ENCODE data around the gene HNRNPL. TPM values are rescaled to one million over a fixed set of nuclear protein-coding genes. Genes with fewer than 3 reads are reported as not detected.
"Not testable (repeated sequence)": the region's sequence is repeated elsewhere in the genome, so short reads cannot be mapped to it uniquely, and the experiment has no call there.

The HNRNPL gene
- total RNA-seq, 1 donor from 2014 or later = 195 TPM

GRCh38 chr19:38807374-38808098 lies 42.2 kb downstream of the HNRNPL start:
- not testable (repeated sequence) for H3K4me1 ChIP-seq (ENCODE audit: control insufficient read depth in 3 of 3, insufficient read depth in 3 of 3, low read length in 3 of 3); H3K4me3 ChIP-seq (ENCODE audit: low read length in 3 of 3); H3K9ac ChIP-seq (ENCODE audit: low read depth in 1 of 3, low read length in 3 of 3); H3K9me3 ChIP-seq (ENCODE audit: control insufficient read depth in 3 of 3, low read length in 3 of 3); H3K36me3 ChIP-seq (ENCODE audit: control insufficient read depth in 3 of 3, insufficient read depth in 3 of 3, low read length in 3 of 3); H3K27ac ChIP-seq (ENCODE audit: low read depth, low read length); H3K27me3 ChIP-seq (ENCODE audit: control insufficient read depth in 3 of 3, insufficient read depth in 3 of 3, low read length in 3 of 3)

- no peaks in the 10 kb centered on the region for H3K9me3 ChIP-seq (ENCODE audit: control insufficient read depth in 3 of 3, low read length in 3 of 3)
- no peak overlapping the region for H3K27ac ChIP-seq (ENCODE audit: low read depth, low read length)
- no peaks in the 10 kb centered on the region for H3K27me3 ChIP-seq (ENCODE audit: control insufficient read depth in 3 of 3, insufficient read depth in 3 of 3, low read length in 3 of 3)
- peaks cover 0 to 9% (median 3%) of the 10 kb centered on the region in 3 donors for H3K36me3 ChIP-seq (ENCODE audit: control insufficient read depth in 3 of 3, insufficient read depth in 3 of 3, low read length in 3 of 3)
- H3K4me1 ChIP-seq (ENCODE audit: control insufficient read depth in 3 of 3, insufficient read depth in 3 of 3, low read length in 3 of 3) = no peaks in the 10 kb centered on the region
- H3K9ac ChIP-seq (ENCODE audit: low read depth in 1 of 3, low read length in 3 of 3) = no peak overlapping the region
- H3K4me3 ChIP-seq (ENCODE audit: low read length in 3 of 3) = no peak overlapping the region
Measured at GRCh38 chr19:38806371-38806770, 43.4 kb downstream of the HNRNPL start.

- no peaks in the 10 kb centered on the region for H3K27me3 ChIP-seq (ENCODE audit: control insufficient read depth in 3 of 3, insufficient read depth in 3 of 3, low read length in 3 of 3)
- peaks cover 3 to 9% (median 9%) of the 10 kb centered on the region in 3 donors for H3K36me3 ChIP-seq (ENCODE audit: control insufficient read depth in 3 of 3, insufficient read depth in 3 of 3, low read length in 3 of 3)
- H3K4me1 ChIP-seq (ENCODE audit: control insufficient read depth in 3 of 3, insufficient read depth in 3 of 3, low read length in 3 of 3) = no peaks in the 10 kb centered on the region
- H3K9ac ChIP-seq (ENCODE audit: low read depth in 1 of 3, low read length in 3 of 3) = no peak overlapping the region
- H3K9me3 ChIP-seq (ENCODE audit: control insufficient read depth in 3 of 3, low read length in 3 of 3) = no peaks in the 10 kb centered on the region
- H3K27ac ChIP-seq (ENCODE audit: low read depth, low read length) = no peak overlapping the region
- no peak overlapping the region for H3K4me3 ChIP-seq (ENCODE audit: low read length in 3 of 3)
Measured at GRCh38 chr19:38805180-38805579, 44.6 kb downstream of the HNRNPL start.

GRCh38 chr19:38803543-38803942 lies 46.2 kb downstream of the HNRNPL start:
- H3K27ac ChIP-seq (ENCODE audit: low read depth, low read length) = no peak overlapping the region
- no peak overlapping the region for H3K4me3 ChIP-seq (ENCODE audit: low read length in 3 of 3)
- no peak overlapping the region for H3K9ac ChIP-seq (ENCODE audit: low read depth in 1 of 3, low read length in 3 of 3)
- H3K9me3 ChIP-seq (ENCODE audit: control insufficient read depth in 3 of 3, low read length in 3 of 3) = no peaks in the 10 kb centered on the region
- no peaks in the 10 kb centered on the region for H3K4me1 ChIP-seq (ENCODE audit: control insufficient read depth in 3 of 3, insufficient read depth in 3 of 3, low read length in 3 of 3)
- peaks cover 3 to 9% (median 6%) of the 10 kb centered on the region in 3 donors for H3K36me3 ChIP-seq (ENCODE audit: control insufficient read depth in 3 of 3, insufficient read depth in 3 of 3, low read length in 3 of 3)
- no peaks in the 10 kb centered on the region for H3K27me3 ChIP-seq (ENCODE audit: control insufficient read depth in 3 of 3, insufficient read depth in 3 of 3, low read length in 3 of 3)

GRCh38 chr19:38801359-38802095 lies 48.3 kb downstream of the HNRNPL start:
- Histone ChIP-seq H3K4me1 (ENCODE audit: control insufficient read depth in 3 of 3, insufficient read depth in 3 of 3, low read length in 3 of 3) (no peaks in the 10 kb centered on the region), H3K27ac (ENCODE audit: low read depth, low read length) (no peak overlapping the region), H3K36me3 (ENCODE audit: control insufficient read depth in 3 of 3, insufficient read depth in 3 of 3, low read length in 3 of 3) (peaks cover 3 to 9% (median 6%) of the 10 kb centered on the region in 3 donors), H3K9me3 (ENCODE audit: control insufficient read depth in 3 of 3, low read length in 3 of 3) (no peaks in the 10 kb centered on the region), H3K9ac (ENCODE audit: low read depth in 1 of 3, low read length in 3 of 3) (no peak overlapping the region), H3K4me3 (ENCODE audit: low read length in 3 of 3) (no peak overlapping the region), H3K27me3 (ENCODE audit: control insufficient read depth in 3 of 3, insufficient read depth in 3 of 3, low read length in 3 of 3) (no peaks in the 10 kb centered on the region)

- peaks cover 3 to 9% (median 6%) of the 10 kb centered on the region in 3 donors for H3K36me3 ChIP-seq (ENCODE audit: control insufficient read depth in 3 of 3, insufficient read depth in 3 of 3, low read length in 3 of 3)
- no peak overlapping the region for H3K9ac ChIP-seq (ENCODE audit: low read depth in 1 of 3, low read length in 3 of 3)
- H3K27ac ChIP-seq (ENCODE audit: low read depth, low read length) = no peak overlapping the region
- H3K4me1 ChIP-seq (ENCODE audit: control insufficient read depth in 3 of 3, insufficient read depth in 3 of 3, low read length in 3 of 3) = no peaks in the 10 kb centered on the region
- no peak overlapping the region for H3K4me3 ChIP-seq (ENCODE audit: low read length in 3 of 3)
- no peaks in the 10 kb centered on the region for H3K27me3 ChIP-seq (ENCODE audit: control insufficient read depth in 3 of 3, insufficient read depth in 3 of 3, low read length in 3 of 3)
- H3K9me3 ChIP-seq (ENCODE audit: control insufficient read depth in 3 of 3, low read length in 3 of 3) = no peaks in the 10 kb centered on the region
Measured at GRCh38 chr19:38800577-38801347, 49.0 kb downstream of the HNRNPL start.

- no peak overlapping the region for H3K9ac ChIP-seq (ENCODE audit: low read depth in 1 of 3, low read length in 3 of 3)
- H3K27ac ChIP-seq (ENCODE audit: low read depth, low read length) = no peak overlapping the region
- no peaks in the 10 kb centered on the region for H3K9me3 ChIP-seq (ENCODE audit: control insufficient read depth in 3 of 3, low read length in 3 of 3)
- H3K27me3 ChIP-seq (ENCODE audit: control insufficient read depth in 3 of 3, insufficient read depth in 3 of 3, low read length in 3 of 3) = no peaks in the 10 kb centered on the region
- no peak overlapping the region for H3K4me3 ChIP-seq (ENCODE audit: low read length in 3 of 3)
- H3K4me1 ChIP-seq (ENCODE audit: control insufficient read depth in 3 of 3, insufficient read depth in 3 of 3, low read length in 3 of 3) = no peaks in the 10 kb centered on the region
- H3K36me3 ChIP-seq (ENCODE audit: control insufficient read depth in 3 of 3, insufficient read depth in 3 of 3, low read length in 3 of 3) = peaks cover 2 to 9% (median 3%) of the 10 kb centered on the region in 3 donors
Measured at GRCh38 chr19:38799104-38799503, 50.7 kb downstream of the HNRNPL start.

GRCh38 chr19:38797781-38798180 lies 52.0 kb downstream of the HNRNPL start:
- not testable (repeated sequence) for H3K9me3 ChIP-seq (ENCODE audit: control insufficient read depth in 3 of 3, low read length in 3 of 3); H3K27ac ChIP-seq (ENCODE audit: low read depth, low read length); H3K36me3 ChIP-seq (ENCODE audit: control insufficient read depth in 3 of 3, insufficient read depth in 3 of 3, low read length in 3 of 3); H3K9ac ChIP-seq (ENCODE audit: low read depth in 1 of 3, low read length in 3 of 3); H3K27me3 ChIP-seq (ENCODE audit: control insufficient read depth in 3 of 3, insufficient read depth in 3 of 3, low read length in 3 of 3); H3K4me3 ChIP-seq (ENCODE audit: low read length in 3 of 3); H3K4me1 ChIP-seq (ENCODE audit: control insufficient read depth in 3 of 3, insufficient read depth in 3 of 3, low read length in 3 of 3)

- no peaks in the 10 kb centered on the region for H3K9me3 ChIP-seq (ENCODE audit: control insufficient read depth in 3 of 3, low read length in 3 of 3)
- peaks cover 0 to 6% (median 0%) of the 10 kb centered on the region in 3 donors for H3K27me3 ChIP-seq (ENCODE audit: control insufficient read depth in 3 of 3, insufficient read depth in 3 of 3, low read length in 3 of 3)
- H3K9ac ChIP-seq (ENCODE audit: low read depth in 1 of 3, low read length in 3 of 3) = no peak overlapping the region
- H3K4me1 ChIP-seq (ENCODE audit: control insufficient read depth in 3 of 3, insufficient read depth in 3 of 3, low read length in 3 of 3) = peaks cover 3 to 6% (median 3%) of the 10 kb centered on the region in 3 donors
- peaks cover 0 to 6% (median 2%) of the 10 kb centered on the region in 3 donors for H3K36me3 ChIP-seq (ENCODE audit: control insufficient read depth in 3 of 3, insufficient read depth in 3 of 3, low read length in 3 of 3)
- no peak overlapping the region for H3K27ac ChIP-seq (ENCODE audit: low read depth, low read length)
- no peak overlapping the region for H3K4me3 ChIP-seq (ENCODE audit: low read length in 3 of 3)
Measured at GRCh38 chr19:38796154-38796553, 53.6 kb downstream of the HNRNPL start.

Data from skeletal muscle tissue (tissue), 4 donors.